ENCODE results near the gene KDM5C. TPM values are rescaled to one million over a fixed set of nuclear protein-coding genes. Genes with fewer than 3 reads are reported as not detected.
A peak's percentile ranks its signal among the peaks of the same experiment; 100 is the strongest.

KDM5C gene
- total and polyA plus RNA-seq, 2 of the 8 experiments (the other 6 are each of a cell fraction or from before 2014, with no cell fraction given), result 42.4 to 82.2 TPM

GRCh38 chrX:53224860-53225797 is at the start of gene KDM5C (continued):
- TF ChIP-seq RFX5 (IDR thresholded peaks at IDR 0.05; ENCODE audit: borderline replicate concordance, low read depth, low read length) (no peak), TBP (IDR thresholded peaks at IDR 0.05; ENCODE audit: low read depth, low read length) (peak; percentile 90), EP300 (IDR thresholded peaks at IDR 0.05; ENCODE audit: borderline replicate concordance in 1 of 2, low read depth in 2 of 2, low read length in 2 of 2) (no peak), RNF2 (IDR thresholded peaks at IDR 0.05; ENCODE audit: borderline replicate concordance, low read depth, low read length, missing control alignments, poor library complexity, severe bottlenecking) (no peak), E2F6 (IDR thresholded peaks at IDR 0.05) (no peak), RBBP5 (IDR thresholded peaks at IDR 0.05; ENCODE audit: borderline replicate concordance, low read depth, low read length) (no peak; the same call in 1 of the 2 replicates), TAF1 (IDR thresholded peaks at IDR 0.05; ENCODE audit: low read depth, low read length) (peak; percentile 97), TCF12 (IDR thresholded peaks at IDR 0.05; ENCODE audit: low read depth, low read length) (no peak), FOSL1 (IDR thresholded peaks at IDR 0.05; ENCODE audit: insufficient read depth, low read depth, low read length) (no peak), SP4 (IDR thresholded peaks at IDR 0.05; ENCODE audit: low read length) (no peak), BRCA1 (IDR thresholded peaks at IDR 0.05; ENCODE audit: low read depth, low read length) (no peak), SP1 (IDR thresholded peaks at IDR 0.05; ENCODE audit: low read depth, low read length) (no peak), CREB1 (IDR thresholded peaks at IDR 0.05) (peak; percentile 56; the same call in 1 of the 2 replicates), TAF7 (optimal IDR thresholded peaks at IDR 0.05; ENCODE audit: borderline replicate concordance, low read depth, low read length) (peak; percentile 85), EGR1 (IDR thresholded peaks at IDR 0.05; ENCODE audit: borderline replicate concordance, low read depth, low read length) (peak; percentile 63; the same call in 1 of the 2 replicates), KDM5A (IDR thresholded peaks at IDR 0.05; ENCODE audit: low read length) (peak; percentile 48; the same call in 1 of the 2 replicates), JUN (IDR thresholded peaks at IDR 0.05; ENCODE audit: low read depth, low read length) (no peak)
- TF ChIP-seq, protein P1, sequence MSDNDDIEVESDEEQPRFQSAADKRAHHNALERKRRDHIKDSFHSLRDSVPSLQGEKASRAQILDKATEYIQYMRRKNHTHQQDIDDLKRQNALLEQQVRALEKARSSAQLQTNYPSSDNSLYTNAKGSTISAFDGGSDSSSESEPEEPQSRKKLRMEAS (IDR thresholded peaks at IDR 0.05), result no peak
- TF ChIP-seq, protein P2, sequence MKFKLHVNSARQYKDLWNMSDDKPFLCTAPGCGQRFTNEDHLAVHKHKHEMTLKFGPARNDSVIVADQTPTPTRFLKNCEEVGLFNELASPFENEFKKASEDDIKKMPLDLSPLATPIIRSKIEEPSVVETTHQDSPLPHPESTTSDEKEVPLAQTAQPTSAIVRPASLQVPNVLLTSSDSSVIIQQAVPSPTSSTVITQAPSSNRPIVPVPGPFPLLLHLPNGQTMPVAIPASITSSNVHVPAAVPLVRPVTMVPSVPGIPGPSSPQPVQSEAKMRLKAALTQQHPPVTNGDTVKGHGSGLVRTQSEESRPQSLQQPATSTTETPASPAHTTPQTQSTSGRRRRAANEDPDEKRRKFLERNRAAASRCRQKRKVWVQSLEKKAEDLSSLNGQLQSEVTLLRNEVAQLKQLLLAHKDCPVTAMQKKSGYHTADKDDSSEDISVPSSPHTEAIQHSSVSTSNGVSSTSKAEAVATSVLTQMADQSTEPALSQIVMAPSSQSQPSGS (IDR thresholded peaks at IDR 0.05; ENCODE audit: low read length), result no peak
- TF ChIP-seq, protein P3, sequence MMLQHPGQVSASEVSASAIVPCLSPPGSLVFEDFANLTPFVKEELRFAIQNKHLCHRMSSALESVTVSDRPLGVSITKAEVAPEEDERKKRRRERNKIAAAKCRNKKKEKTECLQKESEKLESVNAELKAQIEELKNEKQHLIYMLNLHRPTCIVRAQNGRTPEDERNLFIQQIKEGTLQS (IDR thresholded peaks at IDR 0.05; ENCODE audit: insufficient read depth, low read depth, low read length), result no peak

All from H1 (cell line).